H9 (cell line): ENCODE results near the gene MX1. TPM values are rescaled to one million over a fixed set of nuclear protein-coding genes. Genes with fewer than 3 reads are reported as not detected.

Experiments
- DNase-seq: peaks from one replicate; pipeline ENCODE4 v3.0.0-alpha.2; 2017
- H2AFZ ChIP-seq: one replicate; pipeline ENCODE4 v1.6.1; 2013; ENCODE audit warnings: mild to moderate bottlenecking, low read length, control low read depth, moderate library complexity
- H2AK5ac ChIP-seq: 2 replicates; pipeline ENCODE4 v1.6.1; 2013; ENCODE audit warnings: low read length, control low read depth, mixed read lengths; ENCODE audit not compliant: insufficient read length
- H2BK120ac ChIP-seq: one replicate; pipeline ENCODE4 v1.6.1; 2013; ENCODE audit warnings: low read depth, mild to moderate bottlenecking, low read length, control low read depth, inconsistent platforms; ENCODE audit not compliant: poor library complexity, severe bottlenecking
- H2BK12ac ChIP-seq: 2 replicates; pipeline ENCODE4 v1.6.1; 2013; ENCODE audit warnings: low read length, control low read depth, mixed read lengths, low read depth; ENCODE audit not compliant: insufficient read length
- H2BK15ac ChIP-seq: 2 replicates; pipeline ENCODE4 v1.6.1; 2013; ENCODE audit warnings: low read depth, low read length, control low read depth
- H2BK20ac ChIP-seq: one replicate; pipeline ENCODE4 v1.6.1; 2013; ENCODE audit warnings: low read depth, mild to moderate bottlenecking, low read length, control low read depth, inconsistent platforms; ENCODE audit not compliant: poor library complexity, severe bottlenecking
- H2BK5ac ChIP-seq: 2 replicates; pipeline ENCODE4 v1.6.1; 2013; ENCODE audit warnings: low read length, control low read depth, mixed read lengths; ENCODE audit not compliant: insufficient read length
- H3K14ac ChIP-seq: 2 replicates; pipeline ENCODE4 v1.6.1; 2013; ENCODE audit warnings: low read length, control low read depth; ENCODE audit not compliant: insufficient read depth
- H3K18ac ChIP-seq: 2 replicates; pipeline ENCODE4 v1.6.1; 2013; ENCODE audit warnings: low read depth, mild to moderate bottlenecking, mixed read lengths, low read length, control low read depth; ENCODE audit not compliant: insufficient read length
- H3K23ac ChIP-seq: 2 replicates; pipeline ENCODE4 v1.6.1; 2013; ENCODE audit warnings: low read length, control low read depth, mixed read lengths, low read depth; ENCODE audit not compliant: insufficient read length
- H3K23me2 ChIP-seq: 2 replicates; pipeline ENCODE4 v1.6.1; 2013; ENCODE audit warnings: low read depth, mild to moderate bottlenecking, mixed read lengths, low read length, control low read depth; ENCODE audit not compliant: insufficient read length, poor library complexity, severe bottlenecking
- H3K27ac ChIP-seq: 2 replicates; pipeline ENCODE4 v1.5.1; 2013; ENCODE audit warnings: low read length, control low read depth, mixed read lengths, low read depth; ENCODE audit not compliant: insufficient read length
- H3K27me3 ChIP-seq: 2 replicates; pipeline ENCODE4 v1.6.1; 2013; ENCODE audit warnings: low read length, control low read depth, inconsistent platforms; ENCODE audit not compliant: insufficient read depth
- H3K4ac ChIP-seq: 2 replicates; pipeline ENCODE4 v1.6.1; 2013; ENCODE audit warnings: low read depth, mild to moderate bottlenecking, control low read depth, inconsistent platforms, low read length, moderate library complexity
- H3K4me1 ChIP-seq: 2 replicates; pipeline ENCODE4 v1.6.1; 2013; ENCODE audit warnings: low read length, control low read depth, inconsistent platforms; ENCODE audit not compliant: insufficient read depth
- H3K4me2 ChIP-seq: 2 replicates; pipeline ENCODE4 v1.6.1; 2013; ENCODE audit warnings: low read length, control low read depth, mixed read lengths; ENCODE audit not compliant: insufficient read length, insufficient read depth
- H3K56ac ChIP-seq: 2 replicates; pipeline ENCODE4 v1.6.1; 2013; ENCODE audit warnings: low read depth, mild to moderate bottlenecking, mixed read lengths, low read length, control low read depth; ENCODE audit not compliant: insufficient read length
- H3K79me1 ChIP-seq: 2 replicates; pipeline ENCODE4 v1.6.1; 2013; ENCODE audit warnings: low read depth, mild to moderate bottlenecking, moderate library complexity, low read length, control low read depth, inconsistent platforms; ENCODE audit not compliant: insufficient read depth, poor library complexity, severe bottlenecking
- H3K79me2 ChIP-seq: 2 replicates; pipeline ENCODE4 v1.6.1; 2013; ENCODE audit warnings: low read length, control low read depth, inconsistent platforms; ENCODE audit not compliant: insufficient read depth
- H3K9ac ChIP-seq: 2 replicates; pipeline ENCODE4 v1.6.1; 2013; ENCODE audit warnings: low read length, control low read depth, mixed read lengths; ENCODE audit not compliant: insufficient read length; ENCODE audit errors: extremely low read depth
- H3K9me3 ChIP-seq: one replicate; pipeline ENCODE4 v1.6.1; 2013; ENCODE audit warnings: low read depth, low read length, inconsistent platforms; ENCODE audit not compliant: control insufficient read depth
- H3T11ph ChIP-seq: one replicate; pipeline ENCODE4 v1.6.1; 2013; ENCODE audit warnings: mild to moderate bottlenecking, low read length, control low read depth, inconsistent platforms
- H4K20me1 ChIP-seq: one replicate; pipeline ENCODE4 v1.6.1; 2013; ENCODE audit not compliant: control insufficient read depth, insufficient read length, insufficient read depth
- H4K5ac ChIP-seq: 2 replicates; pipeline ENCODE4 v1.6.1; 2013; ENCODE audit warnings: low read depth, mild to moderate bottlenecking, mixed read lengths, low read length, control low read depth; ENCODE audit not compliant: insufficient read length
- H4K8ac ChIP-seq: replicated peaks from 2 replicates; pipeline ENCODE4 v1.6.1; 2013; ENCODE audit warnings: low read length, control low read depth, mixed read lengths, low read depth; ENCODE audit not compliant: insufficient read length
- H4K91ac ChIP-seq: 2 replicates; pipeline ENCODE4 v1.6.1; 2013; ENCODE audit warnings: low read depth, mild to moderate bottlenecking, moderate library complexity, mixed read lengths, low read length, control low read depth; ENCODE audit not compliant: insufficient read length
- H3K27ac Mint-ChIP-seq, 3 experiments: 2 replicates in 2 of 3; 3 replicates in 1 of 3; pipeline ENCODE4 v1.8.0; 2020 to 2021; ENCODE audit warnings: mixed read lengths in 3 of 3, mild to moderate bottlenecking in 1 of 3, moderate library complexity in 1 of 3
- H3K27me3 Mint-ChIP-seq: 2 replicates; pipeline ENCODE4 v1.8.0; 2021; ENCODE audit warnings: low read depth, mild to moderate bottlenecking, moderate library complexity, mixed read lengths
- H3K36me3 Mint-ChIP-seq, 3 experiments: 2 replicates in 2 of 3; 3 replicates in 1 of 3; pipeline ENCODE4 v1.8.0; 2020 to 2021; ENCODE audit warnings: low read depth in 3 of 3, mixed read lengths in 3 of 3; ENCODE audit not compliant: insufficient read depth in 1 of 3
- H3K4me1 Mint-ChIP-seq, 2 experiments: 2 replicates each; pipeline ENCODE4 v1.8.0; 2020; ENCODE audit warnings: mixed read lengths in 2 of 2
- H3K4me3 Mint-ChIP-seq, 2 experiments: 2 replicates in 1 of 2; 3 replicates in 1 of 2; pipeline ENCODE4 v1.8.0; 2020 to 2021; ENCODE audit warnings: mild to moderate bottlenecking in 2 of 2, mixed read lengths in 2 of 2, moderate library complexity in 1 of 2
- H3K9me3 Mint-ChIP-seq, 2 experiments: 2 replicates in 1 of 2; 3 replicates in 1 of 2; pipeline ENCODE4 v1.8.0; 2020; ENCODE audit warnings: mild to moderate bottlenecking in 2 of 2, mixed read lengths in 2 of 2, moderate library complexity in 1 of 2
- CTCF ChIP-seq: fragments of 200-600 bp; sonication (generic); conservative IDR thresholded peaks from 3 replicates; pipeline ENCODE4 v1.8.0; 2021; ENCODE audit warnings: antibody characterized with exemption, mild to moderate bottlenecking
- WGBS: extraction: QIAGEN DNeasy Blood & Tissue Kit; methylation state at CpG from one replicate; pipeline ENCODE4 v1.1.7; 2013; ENCODE audit warnings: missing lambda C conversion rate, low lambda C conversion rate, mixed read lengths; ENCODE audit not compliant: insufficient read length; ENCODE audit errors: extremely low coverage; 5-methylcytosine and 5-hydroxymethylcytosine counted together
- total RNA-seq: library from RNA; stranded (reverse); gene quantifications from 2 replicates; pipeline ENCODE4 v1.2.1, GENCODE V29; 2021

MX1 gene
- total RNA-seq, 1 experiment from 2014 or later = 6.3 TPM

DNA sequence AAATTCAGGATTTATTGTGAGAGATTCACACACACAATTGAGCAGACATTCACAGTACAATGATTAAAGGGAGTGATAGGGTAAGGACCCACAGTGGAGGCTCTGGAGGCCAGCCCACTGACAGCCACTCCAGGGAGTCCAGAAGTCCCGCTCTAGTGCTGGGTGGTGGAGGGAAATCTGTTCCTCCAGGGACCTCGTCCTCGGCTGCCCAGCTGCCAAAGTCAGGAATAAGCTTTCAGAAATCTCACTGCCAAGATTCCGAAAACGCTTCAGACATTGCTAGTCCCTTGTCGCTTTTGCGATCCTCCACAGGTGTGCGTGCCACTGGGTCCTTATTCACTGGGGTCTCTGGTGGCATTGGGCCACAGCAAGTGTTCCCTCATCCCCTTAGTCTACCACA lies 2.3 kb downstream of the MX1 start:
- Histone ChIP-seq H2BK20ac (no peak overlapping the region), H2AK5ac (no peak overlapping the region), H3K18ac (no peak overlapping the region), H3K23me2 (peaks cover 7% of the 10 kb centered on the region), H2BK12ac (no peak overlapping the region), H3K9me3 (no peaks in the 10 kb centered on the region), H3K27me3 (peaks cover 2% of the 10 kb centered on the region; the same call in 1 of the 2 replicates), H2BK120ac (no peak overlapping the region), H3K79me2 (no peaks in the 10 kb centered on the region), H4K20me1 (no peaks in the 10 kb centered on the region), H2BK5ac (no peak overlapping the region), H3K14ac (no peak overlapping the region), H3K9ac (no peak overlapping the region), H4K91ac (no peak overlapping the region), H3K23ac (no peak overlapping the region), H4K5ac (no peak overlapping the region), H3K4ac (no peak overlapping the region), H3K27ac (no peak overlapping the region), H3K4me2 (no peak overlapping the region), H2AFZ (no peak overlapping the region), H4K8ac (no peak overlapping the region), H3K4me1 (peaks cover 5% of the 10 kb centered on the region; the same call in 1 of the 2 replicates), H3K56ac (no peak overlapping the region), H2BK15ac (no peak overlapping the region), H3K79me1 (no peaks in the 10 kb centered on the region), H3T11ph (no peak overlapping the region)
- Mint-ChIP-seq H3K27me3 (peaks cover 42% of the 10 kb centered on the region), H3K36me3 (peaks cover 0 to 6% (median 0%) of the 10 kb centered on the region in 3 experiments; a peak in 1 of 7 replicates), H3K4me3 (no peak overlapping the region), H3K27ac (no peak overlapping the region; a peak in 1 of 7 replicates), H3K4me1 (peaks cover 23 to 26% of the 10 kb centered on the region in 2 experiments), H3K9me3 (no peaks in the 10 kb centered on the region; a peak in 1 of 5 replicates)
- WGBS = no CpG with 5 or more reads among the region's 8 CpGs
- TF ChIP-seq CTCF = no peak
- no peak for DNase-seq
